Measurements from ENCODE around the gene G2E3. TPM values are rescaled to one million over a fixed set of nuclear protein-coding genes. Genes with fewer than 3 reads are reported as not detected.

G2E3 gene
- total RNA-seq, 2 experiments from 2014 or later, result 34.2 to 35.1 TPM

GRCh38 chr14:30657606-30658163 lies 98.7 kb downstream of the G2E3 start:
- POLR2A ChIA-PET, result interaction anchor here (1.0 kb wide), 1 partner anchor 35 kb away, joined by 4 read pairs; the partner anchor contains the start of gene SCFD1
- no peaks in the 10 kb centered on the region for H3K4me1 Mint-ChIP-seq
- no peak for DNase-seq
- ATAC-seq (ENCODE audit: low read depth), result no peak
- no peak overlapping the region for H3K4me3 Mint-ChIP-seq
- H3K9me3 Mint-ChIP-seq, result no peaks in the 10 kb centered on the region
- H3K27me3 Mint-ChIP-seq, result no peaks in the 10 kb centered on the region
- no peak overlapping the region for H3K27ac Mint-ChIP-seq
- peaks cover 9% of the 10 kb centered on the region for H3K36me3 Mint-ChIP-seq

GRCh38 chr14:30658645-30659044 lies 99.7 kb downstream of the G2E3 start:
- Mint-ChIP-seq H3K27ac (no peak overlapping the region), H3K27me3 (no peaks in the 10 kb centered on the region)

GRCh38 chr14:30669594-30669993 lies 110.6 kb downstream of the G2E3 start:
- no peak overlapping the region for H3K4me3 Mint-ChIP-seq
- H3K4me1 Mint-ChIP-seq, result peaks cover 4% of the 10 kb centered on the region
- POLR2A ChIA-PET, result no interaction called here
- H3K27ac Mint-ChIP-seq, result no peak overlapping the region
- H3K27me3 Mint-ChIP-seq, result no peaks in the 10 kb centered on the region
- DNase-seq (no peak), ATAC-seq (ENCODE audit: low read depth) (no peak)
- H3K9me3 Mint-ChIP-seq, result peaks cover under 1% of the 10 kb centered on the region
- H3K36me3 Mint-ChIP-seq, result peaks cover 32% of the 10 kb centered on the region

More at GRCh38 chr14:30658645-30659044, 99.7 kb downstream of the G2E3 start:
- H3K36me3 Mint-ChIP-seq, result peaks cover 12% of the 10 kb centered on the region
- ATAC-seq (ENCODE audit: low read depth) (no peak), DNase-seq (no peak)
- H3K4me1 Mint-ChIP-seq, result no peaks in the 10 kb centered on the region
- POLR2A ChIA-PET, result no interaction called here
- no peaks in the 10 kb centered on the region for H3K9me3 Mint-ChIP-seq
- H3K4me3 Mint-ChIP-seq, result no peak overlapping the region

Other genes starting within 250 kb of the G2E3 start
- 10 to 100 TPM; 52.3 to 60.9 TPM for gene SCFD1, start 63.2 kb downstream of the G2E3 start, total RNA-seq

Data from activated naive CD8-positive, alpha-beta T cell treated with anti-CD3 and anti-CD28 coated beads, Interleukin-2, amount 10 ng/mL, durations not matched to agents 7 days and 5 days (primary cell).